Hepatocyte (in vitro differentiated cells): ENCODE data around the gene OR6B3. TPM values are rescaled to one million over a fixed set of nuclear protein-coding genes. Genes with fewer than 3 reads are reported as not detected.
"Not testable (repeated sequence)": the region's sequence is repeated elsewhere in the genome, so short reads cannot be mapped to it uniquely, and the experiment has no call there.

Experiments
- DNase-seq: peaks from one replicate; pipeline ENCODE4 v3.0.0-alpha.2; 2016; ENCODE audit warnings: low spot score
- H2AFZ ChIP-seq: fragments of 200-600 bp; sonication (generic); 2 replicates; pipeline ENCODE4 v1.6.0; 2016; ENCODE audit warnings: antibody characterized with exemption, mild to moderate bottlenecking
- H3K27ac ChIP-seq: fragments of 200-600 bp; sonication (generic); 2 replicates; pipeline ENCODE4 v1.5.1; 2016; ENCODE audit warnings: mild to moderate bottlenecking
- H3K27me3 ChIP-seq: fragments of 200-600 bp; sonication (generic); 2 replicates; pipeline ENCODE4 v1.6.1; 2016
- H3K36me3 ChIP-seq: fragments of 200-600 bp; sonication (generic); replicated peaks from 2 replicates; pipeline ENCODE4 v1.5.1; 2016; ENCODE audit warnings: low read depth; ENCODE audit not compliant: insufficient read depth
- H3K4me1 ChIP-seq: fragments of 200-600 bp; sonication (generic); 2 replicates; pipeline ENCODE4 v1.5.1; 2016; ENCODE audit warnings: mild to moderate bottlenecking, moderate library complexity; ENCODE audit not compliant: insufficient read depth
- H3K4me2 ChIP-seq: fragments of 200-600 bp; sonication (generic); 2 replicates; pipeline ENCODE4 v1.6.0; 2016
- H3K4me3 ChIP-seq: fragments of 200-600 bp; sonication (generic); 2 replicates; pipeline ENCODE4 v1.5.1; 2016; ENCODE audit warnings: mild to moderate bottlenecking
- H3K79me2 ChIP-seq: fragments of 200-600 bp; sonication (generic); 2 replicates; pipeline ENCODE4 v1.6.0; 2017; ENCODE audit warnings: mild to moderate bottlenecking
- H3K9me2 ChIP-seq: fragments of 200-600 bp; sonication (generic); replicated peaks from 2 replicates; pipeline ENCODE4 v1.6.0; 2017; ENCODE audit warnings: mild to moderate bottlenecking; ENCODE audit not compliant: insufficient read depth
- H3K9me3 ChIP-seq: fragments of 200-600 bp; sonication (generic); 2 replicates; pipeline ENCODE4 v1.5.1; 2016; ENCODE audit warnings: low read depth, mild to moderate bottlenecking
- H4K20me1 ChIP-seq: fragments of 200-600 bp; sonication (generic); 2 replicates; pipeline ENCODE4 v1.6.0; 2016; ENCODE audit warnings: mild to moderate bottlenecking; ENCODE audit not compliant: insufficient read depth, poor library complexity, severe bottlenecking
- EZH2 ChIP-seq: fragments of 200-600 bp; sonication (generic); IDR thresholded peaks from 2 replicates; pipeline ENCODE4 v1.6.1; 2016; ENCODE audit warnings: antibody characterized with exemption, mild to moderate bottlenecking, borderline replicate concordance
- EZH2phosphoT487 ChIP-seq: fragments of 200-600 bp; sonication (generic); IDR thresholded peaks from one replicate; pipeline ENCODE4 v1.6.1; 2018; ENCODE audit warnings: antibody characterized with exemption, mild to moderate bottlenecking, low read depth, moderate library complexity; ENCODE audit not compliant: unreplicated experiment, severe bottlenecking
- WGBS: methylation state at CpG from one replicate; pipeline ENCODE4 v1.1.6; 2016; ENCODE audit warnings: low lambda C conversion rate; ENCODE audit errors: missing lambda C conversion rate; 5-methylcytosine and 5-hydroxymethylcytosine counted together
- polyA plus RNA-seq: library from polyadenylated mRNA; unstranded; fragments of >200 nt; fragmentation: Nextera tagmentation; extraction: Ambion mirVana; gene quantifications from 2 replicates; pipeline ENCODE4 v1.2.1, GENCODE V29; 2016
- total RNA-seq: library from RNA; depleted of rRNA; stranded (reverse); fragments of >200 nt; gene quantifications from 2 replicates; pipeline ENCODE4 v1.2.3, GENCODE V29; 2014
- TF ChIP-seq, protein P1 (sequence below): fragments of 200-600 bp; sonication (generic); IDR thresholded peaks from 2 replicates; pipeline ENCODE4 v1.5.1; 2016; ENCODE audit warnings: antibody characterized with exemption, mild to moderate bottlenecking; ENCODE audit not compliant: poor library complexity

OR6B3 gene
- total and polyA plus RNA-seq, 2 experiments from 2014 or later: not detected

GRCh38 chr2:240051697-240052096 lies 1.6 kb downstream of the OR6B3 start:
- Histone ChIP-seq H3K4me2 (no peak overlapping the region), H3K36me3 (no peaks in the 10 kb centered on the region), H4K20me1 (no peaks in the 10 kb centered on the region), H3K4me3 (no peak overlapping the region), H3K27me3 (peaks cover 72% of the 10 kb centered on the region), H3K27ac (no peak overlapping the region), H3K79me2 (no peaks in the 10 kb centered on the region), H3K9me2 (no peaks in the 10 kb centered on the region), H2AFZ (no peak overlapping the region), H3K9me3 (no peaks in the 10 kb centered on the region), H3K4me1 (no peaks in the 10 kb centered on the region)
- TF ChIP-seq, protein P1, sequence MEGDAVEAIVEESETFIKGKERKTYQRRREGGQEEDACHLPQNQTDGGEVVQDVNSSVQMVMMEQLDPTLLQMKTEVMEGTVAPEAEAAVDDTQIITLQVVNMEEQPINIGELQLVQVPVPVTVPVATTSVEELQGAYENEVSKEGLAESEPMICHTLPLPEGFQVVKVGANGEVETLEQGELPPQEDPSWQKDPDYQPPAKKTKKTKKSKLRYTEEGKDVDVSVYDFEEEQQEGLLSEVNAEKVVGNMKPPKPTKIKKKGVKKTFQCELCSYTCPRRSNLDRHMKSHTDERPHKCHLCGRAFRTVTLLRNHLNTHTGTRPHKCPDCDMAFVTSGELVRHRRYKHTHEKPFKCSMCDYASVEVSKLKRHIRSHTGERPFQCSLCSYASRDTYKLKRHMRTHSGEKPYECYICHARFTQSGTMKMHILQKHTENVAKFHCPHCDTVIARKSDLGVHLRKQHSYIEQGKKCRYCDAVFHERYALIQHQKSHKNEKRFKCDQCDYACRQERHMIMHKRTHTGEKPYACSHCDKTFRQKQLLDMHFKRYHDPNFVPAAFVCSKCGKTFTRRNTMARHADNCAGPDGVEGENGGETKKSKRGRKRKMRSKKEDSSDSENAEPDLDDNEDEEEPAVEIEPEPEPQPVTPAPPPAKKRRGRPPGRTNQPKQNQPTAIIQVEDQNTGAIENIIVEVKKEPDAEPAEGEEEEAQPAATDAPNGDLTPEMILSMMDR: no peak
- TF ChIP-seq EZH2 (no peak), EZH2phosphoT487 (no peak)
- no peak for DNase-seq
- WGBS: 79% methylated on average over 4 of the region's 4 CpGs

DNA sequence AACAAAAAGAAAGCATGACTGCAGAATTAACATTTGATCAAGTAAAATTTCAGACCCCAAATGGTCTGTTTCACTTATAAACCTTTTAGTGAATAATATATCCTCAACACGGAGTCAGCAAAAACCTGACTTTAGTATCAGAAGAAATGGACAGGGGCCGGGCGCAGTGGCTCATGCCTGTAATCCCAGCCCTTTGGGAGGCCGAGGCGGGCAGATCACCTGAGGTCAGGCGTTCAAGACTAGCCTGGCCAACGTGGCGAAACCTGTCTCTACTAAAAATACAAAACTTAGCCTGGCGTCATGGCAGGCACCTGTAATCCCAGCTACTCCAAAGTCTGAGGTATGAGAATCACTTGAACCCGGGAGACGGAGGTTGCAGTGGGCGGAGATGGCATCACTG lies 3.0 kb downstream of the OR6B3 start:
- no peak for DNase-seq
- no peaks in the 10 kb centered on the region for H3K9me2 ChIP-seq
- no peaks in the 10 kb centered on the region for H3K4me1 ChIP-seq
- no peaks in the 10 kb centered on the region for H4K20me1 ChIP-seq
- TF ChIP-seq, protein P1: no peak
- TF ChIP-seq EZH2 (no peak), EZH2phosphoT487 (no peak)
- no peaks in the 10 kb centered on the region for H3K79me2 ChIP-seq
- H3K36me3 ChIP-seq: no peaks in the 10 kb centered on the region
- H3K27ac ChIP-seq: no peak overlapping the region
- H2AFZ ChIP-seq: no peak overlapping the region
- H3K9me3 ChIP-seq: no peaks in the 10 kb centered on the region
- H3K4me2 ChIP-seq: no peak overlapping the region
- no peak overlapping the region for H3K4me3 ChIP-seq
- 87% methylated on average over 12 of the region's 12 CpGs for WGBS
- H3K27me3 ChIP-seq: peaks cover 61% of the 10 kb centered on the region

GRCh38 chr2:240048237-240048636 lies 5.1 kb downstream of the OR6B3 start:
- TF ChIP-seq EZH2phosphoT487: no peak
- TF ChIP-seq EZH2: no peak
- TF ChIP-seq, protein P1: no peak
- Histone ChIP-seq H2AFZ (no peak overlapping the region), H3K4me3 (no peak overlapping the region), H4K20me1 (no peaks in the 10 kb centered on the region), H3K9me3 (no peaks in the 10 kb centered on the region), H3K4me1 (no peaks in the 10 kb centered on the region), H3K27ac (no peak overlapping the region), H3K27me3 (peaks cover 48% of the 10 kb centered on the region), H3K9me2 (no peaks in the 10 kb centered on the region), H3K36me3 (no peaks in the 10 kb centered on the region), H3K4me2 (no peak overlapping the region), H3K79me2 (no peaks in the 10 kb centered on the region)
- DNase-seq: no peak
- 81% methylated on average over 9 of the region's 9 CpGs for WGBS

DNA sequence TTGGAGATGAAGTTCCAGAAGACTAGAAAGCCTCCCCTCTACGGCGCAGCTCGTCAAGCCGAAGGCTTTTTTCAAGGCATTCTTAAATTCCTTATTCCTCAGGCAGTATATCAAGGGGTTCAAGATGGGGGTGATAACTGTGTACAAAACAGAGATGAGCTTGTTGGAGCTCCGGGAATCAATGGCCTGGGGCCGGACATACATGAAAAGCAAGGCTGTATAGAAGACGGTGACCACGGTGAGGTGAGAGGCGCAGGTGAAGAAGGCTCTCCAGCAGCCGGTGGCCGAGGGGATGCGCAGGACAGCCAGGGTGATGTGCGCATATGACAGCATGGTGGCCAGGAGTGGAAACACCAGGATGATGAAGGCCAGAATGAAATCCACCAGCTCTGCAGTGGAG lies 8.2 kb downstream of the OR6B3 start:
- H3K27ac ChIP-seq: no peak overlapping the region
- TF ChIP-seq EZH2phosphoT487 (no peak), EZH2 (no peak)
- TF ChIP-seq, protein P1: no peak
- no peaks in the 10 kb centered on the region for H4K20me1 ChIP-seq
- no peaks in the 10 kb centered on the region for H3K9me2 ChIP-seq
- no peaks in the 10 kb centered on the region for H3K4me1 ChIP-seq
- H3K4me2 ChIP-seq: no peak overlapping the region
- no peaks in the 10 kb centered on the region for H3K36me3 ChIP-seq
- H3K9me3 ChIP-seq: no peaks in the 10 kb centered on the region
- H3K4me3 ChIP-seq: no peak overlapping the region
- peaks cover 32% of the 10 kb centered on the region for H3K27me3 ChIP-seq
- H2AFZ ChIP-seq: no peak overlapping the region
- H3K79me2 ChIP-seq: no peaks in the 10 kb centered on the region
- DNase-seq: no peak
- WGBS: 88% methylated on average over 13 of the region's 13 CpGs

- H3K9me3 ChIP-seq, H3K4me2 ChIP-seq, H3K9me2 ChIP-seq, H2AFZ ChIP-seq, DNase-seq, H3K4me3 ChIP-seq, H3K36me3 ChIP-seq, H4K20me1 ChIP-seq, H3K79me2 ChIP-seq, H3K27ac ChIP-seq, H3K4me1 ChIP-seq: not testable (repeated sequence)
- WGBS: 67% methylated on average over 2 of the region's 2 CpGs
- H3K27me3 ChIP-seq: peaks cover 37% of the 10 kb centered on the region
These were observed 9.2 kb downstream of the OR6B3 start for GRCh38 chr2:240044096-240044495.
